GM12878 (cell line): ENCODE measurements around the gene LONP1. TPM values are rescaled to one million over a fixed set of nuclear protein-coding genes. Genes with fewer than 3 reads are reported as not detected.
A peak's percentile ranks its signal among the peaks of the same experiment; 100 is the strongest.
"Not testable (repeated sequence)": the region's sequence is repeated elsewhere in the genome, so short reads cannot be mapped to it uniquely, and the experiment has no call there.

Experiments
- ATAC-seq: fragments of 200-7000 bp; cut with Tn5 transposase; 3 replicates; pipeline ENCODE4 v1.9.1; 2020; ENCODE audit warnings: mild to moderate bottlenecking, moderate library complexity
- BruUV-seq: library from RNA; stranded (reverse); fragments of 400-500 nt; replicated peaks from 2 replicates; lab custom pipeline; 2021; lab: Mats Ljungman, UMichigan
- CTCF ChIA-PET: fragments of 300-600 bp; sonication (Branson Sonifier 250); formaldehyde crosslinking; extraction: SDS; loops from one replicate; lab custom pipeline; 2021; ENCODE audit warnings: inconsistent platforms; lab: Yijun Ruan, JAX
- POLR2A ChIA-PET: fragments of 350-600 bp; formaldehyde crosslinking; extraction: SDS; loops from one replicate; lab custom pipeline; 2021; ENCODE audit warnings: inconsistent platforms; lab: Charles Lee
- RAD21 ChIA-PET: fragments of 300-600 bp; sonication (Branson Sonifier 250); formaldehyde crosslinking; loops from one replicate; lab custom pipeline; 2023; ENCODE audit warnings: antibody characterized with exemption; ENCODE audit not compliant: unreplicated experiment; lab: Charles Lee
- SMC1A ChIA-PET: fragments of 300-600 bp; sonication (Branson Sonifier 250); formaldehyde crosslinking; loops from one replicate; lab custom pipeline; 2023; ENCODE audit not compliant: unreplicated experiment, uncharacterized antibody; lab: Charles Lee
- DNase-seq: peaks from one replicate; pipeline ENCODE4 v3.0.0-alpha.2; 2011; ENCODE audit warnings: low read depth, low spot score
- FAIRE-seq: peaks from 3 replicates; lab custom pipeline; 2011; peaks lifted over from hg19 to GRCh38; lab: Jason Lieb, UNC
- H2AFZ ChIP-seq: 2 replicates; pipeline ENCODE4 v1.6.0; 2011; ENCODE audit warnings: low read depth, low read length, control low read depth; ENCODE audit not compliant: control insufficient read depth
- H3K27ac ChIP-seq: 2 replicates; pipeline ENCODE4 v1.5.1; 2011; ENCODE audit warnings: control low read depth; ENCODE audit not compliant: control insufficient read depth, insufficient read depth
- H3K27me3 ChIP-seq, 2 experiments: replicated peaks in 1 of 2; 2 replicates each; pipeline versions ENCODE4 v1.6.0 to v1.6.1; 2011; ENCODE audit warnings: low read length in 1 of 2; ENCODE audit not compliant: control insufficient read depth in 2 of 2, insufficient read depth in 2 of 2
- H3K36me3 ChIP-seq, 2 experiments: 2 replicates each; pipeline ENCODE4 v1.5.1; 2011; ENCODE audit warnings: low read length in 1 of 2; ENCODE audit not compliant: control insufficient read depth in 2 of 2, insufficient read depth in 2 of 2
- H3K4me1 ChIP-seq: 2 replicates; pipeline ENCODE4 v1.6.1; 2011; ENCODE audit warnings: mild to moderate bottlenecking, low read length, moderate library complexity, mixed read lengths; ENCODE audit not compliant: control insufficient read depth, insufficient read depth
- H3K4me2 ChIP-seq: 2 replicates; pipeline ENCODE4 v1.6.0; 2011; ENCODE audit warnings: control low read depth; ENCODE audit not compliant: control insufficient read depth, insufficient read depth
- H3K4me3 ChIP-seq: fragments of 200-600 bp; sonication (generic); 2 replicates; pipeline ENCODE4 v1.5.1; 2016
- H3K79me2 ChIP-seq: 2 replicates; pipeline ENCODE4 v1.6.0; 2011; ENCODE audit warnings: low read length; ENCODE audit not compliant: control insufficient read depth, insufficient read depth
- H3K9ac ChIP-seq: 2 replicates; pipeline ENCODE4 v1.8.0; 2011; ENCODE audit warnings: low read length, control low read depth, mixed read lengths; ENCODE audit not compliant: control insufficient read depth, insufficient read depth
- H3K9me3 ChIP-seq: replicated peaks from 3 replicates; pipeline ENCODE4 v1.5.1; 2011; ENCODE audit warnings: mild to moderate bottlenecking, low read length; ENCODE audit not compliant: control insufficient read depth, insufficient read depth
- H4K20me1 ChIP-seq: 2 replicates; pipeline ENCODE4 v1.6.0; 2011; ENCODE audit not compliant: control insufficient read depth, insufficient read depth
- KAT2A ChIP-seq: conservative IDR thresholded peaks from 2 replicates; pipeline ENCODE4 v1.6.1; 2011; ENCODE audit warnings: low read depth, low read length; ENCODE audit not compliant: control insufficient read depth
- POLR2A ChIP-seq: IDR thresholded peaks from 2 replicates; pipeline ENCODE4 v1.6.1; 2011; ENCODE audit warnings: low read depth, mild to moderate bottlenecking, low read length
- WGBS: methylation state at CpG from one replicate; pipeline ENCODE4 v1.1.6; 2016; ENCODE audit warnings: low lambda C conversion rate; ENCODE audit not compliant: insufficient replicate concordance, insufficient coverage; ENCODE audit errors: missing lambda C conversion rate; 5-methylcytosine and 5-hydroxymethylcytosine counted together
- in situ Hi-C: fragments of 300-500 bp; cut with MboI; formaldehyde crosslinking; loops from 9 replicates; pipeline ENCODE4 v1.14.3; 2018; ENCODE audit warnings: mixed read lengths
- intact Hi-C: fragments of 100-400 bp; cut with micrococcal nuclease; formaldehyde crosslinking; loops from one replicate; pipeline ENCODE4 v1.14.2; 2022; ENCODE audit not compliant: unreplicated experiment
- polyA plus RNA-seq, 11 experiments: library from polyadenylated mRNA; depleted of rRNA in 4 of 11; unstranded in 6 of 11; stranded (reverse) in 5 of 11; fragments of >200 nt; fragmentation: Nextera tagmentation in 4 of 11; fragmentation: Illumina TruSeq in 1 of 11; extraction: Ambion mirVana in 4 of 11; extraction: Trizol in 1 of 11; gene quantifications; 1 replicate in 1 of 11; 2 replicates in 10 of 11; pipeline versions ENCODE4 v1.2.1 to v1.2.3, GENCODE V29; 2011 to 2016; ENCODE audit warnings: inconsistent platforms in 2 of 11, missing spikeins in 2 of 11, low read depth in 1 of 11
- total RNA-seq, 4 experiments: library from RNA; depleted of rRNA in 3 of 4; stranded (reverse); fragments of >200 nt in 3 of 4; fragmentation: Illumina TruSeq in 1 of 4; extraction: Trizol in 1 of 4; gene quantifications; 2 replicates each; pipeline versions ENCODE4 v1.2.1 to v1.2.3, GENCODE V29; 2013 to 2021
- TF ChIP-seq, protein P1 (sequence below): fragments of 450-650 bp; IDR thresholded peaks from 2 replicates; pipeline ENCODE4 v1.6.1; 2014; ENCODE audit warnings: mild to moderate bottlenecking

Gene LONP1
- total and polyA plus RNA-seq, 10 of the 15 experiments (the other 5 are each of a cell fraction or from before 2014, with no cell fraction given): 0.61 to 136 (median 59.5) TPM

DNA sequence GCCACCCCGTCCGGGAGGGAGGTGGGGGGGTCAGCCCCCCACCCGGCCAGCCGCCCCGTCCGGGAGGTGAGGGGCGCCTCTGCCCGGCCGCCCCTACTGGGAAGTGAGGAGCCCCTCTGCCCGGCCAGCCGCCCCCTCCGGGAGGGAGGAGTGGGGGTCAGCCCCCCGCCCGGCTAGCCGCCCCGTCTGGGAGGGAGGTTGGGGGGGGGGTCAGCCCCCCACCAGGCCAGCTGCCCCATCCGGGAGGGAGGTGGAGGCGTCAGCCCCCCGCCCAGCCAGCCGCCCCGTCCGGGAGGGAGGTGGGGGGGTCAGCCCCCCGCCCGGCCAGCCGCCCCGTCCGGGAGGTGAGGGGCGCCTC, 17.9 kb downstream of the LONP1 start:
- H3K4me2 ChIP-seq, H3K9me3 ChIP-seq, SMC1A ChIA-PET, H3K79me2 ChIP-seq, intact Hi-C loops, FAIRE-seq, H3K27me3 ChIP-seq, H3K9ac ChIP-seq, H3K27ac ChIP-seq, in situ Hi-C loops, CTCF ChIA-PET, RAD21 ChIA-PET, POLR2A ChIA-PET, BruUV-seq, H3K4me1 ChIP-seq, H4K20me1 ChIP-seq, H3K4me3 ChIP-seq, ATAC-seq, DNase-seq, H2AFZ ChIP-seq: not testable (repeated sequence)
- no CpG with 5 or more reads among the region's 28 CpGs for WGBS
- peaks cover 27 to 39% of the 10 kb centered on the region in 2 experiments for H3K36me3 ChIP-seq

DNA sequence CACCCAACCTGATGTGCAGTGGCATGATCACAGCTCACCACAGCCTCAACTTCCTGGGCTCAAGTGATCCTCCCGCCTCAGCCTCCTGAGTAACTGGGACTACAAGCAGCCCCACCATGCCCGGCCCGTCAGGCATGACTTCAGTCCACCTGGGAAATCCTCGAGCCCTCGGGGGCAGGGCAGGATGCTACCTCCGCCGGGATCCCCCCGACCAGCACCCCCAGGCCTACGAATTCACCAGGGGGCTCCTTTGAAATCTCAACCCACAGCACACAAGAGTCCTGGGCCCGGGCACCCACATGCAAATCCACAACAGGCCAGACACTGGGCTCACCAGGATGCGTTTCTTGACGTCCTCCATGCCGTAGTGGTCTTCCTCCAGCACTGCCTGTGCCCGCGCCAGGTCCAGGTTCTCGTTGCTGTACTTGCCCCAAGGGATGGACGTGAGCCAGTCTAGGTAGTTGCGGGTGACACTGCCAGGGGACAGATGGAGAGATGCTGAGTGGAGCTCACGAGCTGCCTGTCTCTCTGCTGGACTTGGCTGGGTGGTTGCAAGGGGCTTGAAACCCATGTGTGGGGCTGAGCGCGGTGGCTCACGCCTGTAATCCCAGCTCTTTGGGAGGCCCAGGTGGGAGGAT, 19.4 kb downstream of the LONP1 start:
- ATAC-seq (no peak), FAIRE-seq (no peak), DNase-seq (no peak)
- POLR2A ChIA-PET: no interaction called here
- BruUV-seq: no TSS peak
- H3K9ac ChIP-seq: no peak overlapping the region
- no peaks in the 10 kb centered on the region for H3K79me2 ChIP-seq
- H2AFZ ChIP-seq: no peak overlapping the region
- H3K4me1 ChIP-seq: no peaks in the 10 kb centered on the region
- no peaks in the 10 kb centered on the region; the same call in 2 of the 3 replicates for H3K9me3 ChIP-seq
- intact Hi-C loops: no loop called here
- RAD21 ChIA-PET: no interaction called here
- 90% methylated on average over 22 of the region's 22 CpGs for WGBS
- TF ChIP-seq, protein P1, sequence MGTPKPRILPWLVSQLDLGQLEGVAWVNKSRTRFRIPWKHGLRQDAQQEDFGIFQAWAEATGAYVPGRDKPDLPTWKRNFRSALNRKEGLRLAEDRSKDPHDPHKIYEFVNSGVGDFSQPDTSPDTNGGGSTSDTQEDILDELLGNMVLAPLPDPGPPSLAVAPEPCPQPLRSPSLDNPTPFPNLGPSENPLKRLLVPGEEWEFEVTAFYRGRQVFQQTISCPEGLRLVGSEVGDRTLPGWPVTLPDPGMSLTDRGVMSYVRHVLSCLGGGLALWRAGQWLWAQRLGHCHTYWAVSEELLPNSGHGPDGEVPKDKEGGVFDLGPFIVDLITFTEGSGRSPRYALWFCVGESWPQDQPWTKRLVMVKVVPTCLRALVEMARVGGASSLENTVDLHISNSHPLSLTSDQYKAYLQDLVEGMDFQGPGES: no peak
- TF ChIP-seq KAT2A (no peak), POLR2A (peak; percentile 63)
- CTCF ChIA-PET: interaction anchor here (3.4 kb wide), 1 partner anchor 11 kb away, joined by 18 read pairs; the partner anchor contains the start of gene RPL36
- no peak overlapping the region for H3K4me2 ChIP-seq
- no peaks in the 10 kb centered on the region for H3K27me3 ChIP-seq
- in situ Hi-C loops: no loop called here
- H3K27ac ChIP-seq: no peak overlapping the region
- SMC1A ChIA-PET: no interaction called here
- peaks cover 20 to 47% of the 10 kb centered on the region in 2 experiments for H3K36me3 ChIP-seq
- no peak overlapping the region for H3K4me3 ChIP-seq
- H4K20me1 ChIP-seq: no peaks in the 10 kb centered on the region
